ENCODE results near the gene DPP9. TPM values are rescaled to one million over a fixed set of nuclear protein-coding genes. Genes with fewer than 3 reads are reported as not detected.

The DPP9 gene
- total and polyA plus RNA-seq, 2 of the 4 experiments (the other 2 are of a cell fraction): 12.4 to 33.0 TPM

GRCh38 chr19:4717966-4718701 lies 5.5 kb downstream of the DPP9 start:
- Histone ChIP-seq H3K9ac (ENCODE audit: low read depth, low read length) (no peak overlapping the region), H3K27me3 (ENCODE audit: control insufficient read depth, insufficient read depth, low read length) (no peaks in the 10 kb centered on the region), H3K56ac (ENCODE audit: extremely low read depth, insufficient read depth, low read length) (no peak overlapping the region), H4K91ac (ENCODE audit: insufficient read depth, low read depth, low read length) (no peak overlapping the region), H3K4ac (ENCODE audit: low read depth, low read length) (no peak overlapping the region), H3K18ac (ENCODE audit: low read depth, low read length) (no peak overlapping the region), H2BK5ac (ENCODE audit: low read depth, low read length, poor library complexity, severe bottlenecking) (peak overlapping the region; percentile 49), H2BK20ac (ENCODE audit: low read depth, low read length) (no peak overlapping the region), H2BK15ac (ENCODE audit: low read depth, low read length) (no peak overlapping the region), H2BK120ac (ENCODE audit: low read depth, low read length) (no peak overlapping the region), H3K9me3 (ENCODE audit: control insufficient read depth, insufficient read depth, low read length) (no peaks in the 10 kb centered on the region), H4K5ac (ENCODE audit: low read depth, low read length) (no peak overlapping the region), H3K36me3 (ENCODE audit: control insufficient read depth, insufficient read depth, low read length) (peaks cover 57% of the 10 kb centered on the region), H2AK5ac (ENCODE audit: low read depth, low read length) (peak overlapping the region; percentile 30; the same call in 1 of the 2 replicates), H3K4me3 (ENCODE audit: insufficient read depth, low read depth, low read length) (no peak overlapping the region), H3K14ac (replicated peaks; ENCODE audit: low read depth, low read length) (no peak overlapping the region), H2AK9ac (replicated peaks; ENCODE audit: low read depth, low read length, poor library complexity) (peak overlapping the region; percentile 85), H3K4me1 (ENCODE audit: control insufficient read depth, insufficient read depth, low read length) (peaks cover 15% of the 10 kb centered on the region), H3K79me1 (ENCODE audit: low read depth in 1 of 2, low read length in 2 of 2) (peaks cover 34 to 88% of the 10 kb centered on the region in 2 experiments), H2AFZ (replicated peaks; ENCODE audit: low read length, poor library complexity) (peak overlapping the region; percentile 34), H3K27ac (ENCODE audit: insufficient read depth, low read length) (no peak overlapping the region), H4K20me1 (ENCODE audit: insufficient read depth, low read length) (0 out of 2 replicates have a peak, but pooled peaks cover 8% of the 10 kb centered on the region), H3K4me2 (ENCODE audit: low read depth, low read length) (no peak overlapping the region), H3K9me1 (ENCODE audit: insufficient read depth, low read length) (peaks cover 6% of the 10 kb centered on the region; the same call in 1 of the 2 replicates), H3K23ac (ENCODE audit: low read depth, low read length) (no peak overlapping the region), H4K8ac (ENCODE audit: low read depth in 2 of 2, low read length in 2 of 2) (no peak overlapping the region)
- intact Hi-C loops (cut with micrococcal nuclease): no loop called here
- DNase-seq (no peak), ATAC-seq (ENCODE audit: low read depth) (no peak)
- 90% methylated on average over 4 of the region's 15 CpGs; no CpG with 5 or more reads in 1 of the 2 experiments for WGBS, 2 experiments (ENCODE audit: extremely low coverage in 2 of 2, insufficient read length in 1 of 2)
- POLR2A ChIA-PET (ENCODE audit: unreplicated experiment): no interaction called here
- CTCF ChIA-PET: no interaction called here
- dilution Hi-C loops (cut with HindIII; ENCODE audit: low sequenced_read_pairs, unreplicated experiment): no loop called here
- no peak for TF ChIP-seq CTCF (conservative IDR thresholded peaks at IDR 0.05; ENCODE audit: low read depth, low read length)
- no peak for TF ChIP-seq CHD1 (IDR thresholded peaks at IDR 0.05; ENCODE audit: low read depth, low read length)
- no peak for TF ChIP-seq POLR2A (IDR thresholded peaks at IDR 0.05; ENCODE audit: low read depth, low read length)
- no peak for TF ChIP-seq RFX5 (IDR thresholded peaks at IDR 0.05; ENCODE audit: low read depth, low read length)
- no peak for TF ChIP-seq MXI1 (IDR thresholded peaks at IDR 0.05; ENCODE audit: borderline replicate concordance, low read depth, low read length)
- no peak for TF ChIP-seq RAD21 (IDR thresholded peaks at IDR 0.05; ENCODE audit: low read length)
- in situ Hi-C loops (cut with MboI; ENCODE audit: low sequenced_read_pairs): no loop called here
- no TSS peak for BruUV-seq (replicated peaks)

Data from IMR-90 (cell line).